ENCODE data around the gene GOLIM4. TPM values are rescaled to one million over a fixed set of nuclear protein-coding genes. Genes with fewer than 3 reads are reported as not detected.

The GOLIM4 gene
- total RNA-seq, 1 donor from 2014 or later = 35.9 TPM

GRCh38 chr3:168070919-168071318 is 24.8 kb downstream of the GOLIM4 start:
- no peak for DNase-seq (ENCODE audit: low spot score)
- Mint-ChIP-seq H3K27ac (ENCODE audit: unreplicated experiment) (no peak overlapping the region), H3K4me3 (ENCODE audit: unreplicated experiment) (no peak overlapping the region), H3K27me3 (ENCODE audit: unreplicated experiment) (no peaks in the 10 kb centered on the region), H3K4me1 (ENCODE audit: unreplicated experiment) (peaks cover 6% of the 10 kb centered on the region), H3K9me3 (ENCODE audit: unreplicated experiment) (no peaks in the 10 kb centered on the region), H3K36me3 (ENCODE audit: low read depth, unreplicated experiment) (no peaks in the 10 kb centered on the region)
- TF ChIP-seq CTCF (IDR thresholded peaks at IDR 0.05; ENCODE audit: unreplicated experiment) = no peak

GRCh38 chr3:168068346-168068745 is 27.4 kb downstream of the GOLIM4 start:
- TF ChIP-seq CTCF (IDR thresholded peaks at IDR 0.05; ENCODE audit: unreplicated experiment) = no peak
- Mint-ChIP-seq H3K9me3 (ENCODE audit: unreplicated experiment) (no peaks in the 10 kb centered on the region), H3K27ac (ENCODE audit: unreplicated experiment) (no peak overlapping the region), H3K27me3 (ENCODE audit: unreplicated experiment) (no peaks in the 10 kb centered on the region), H3K4me1 (ENCODE audit: unreplicated experiment) (peaks cover 8% of the 10 kb centered on the region), H3K36me3 (ENCODE audit: low read depth, unreplicated experiment) (no peaks in the 10 kb centered on the region), H3K4me3 (ENCODE audit: unreplicated experiment) (no peak overlapping the region)
- DNase-seq (ENCODE audit: low spot score) = no peak

GRCh38 chr3:168066882-168067281 is 28.8 kb downstream of the GOLIM4 start:
- no peak for TF ChIP-seq CTCF (IDR thresholded peaks at IDR 0.05; ENCODE audit: unreplicated experiment)
- no peak for DNase-seq (ENCODE audit: low spot score)
- Mint-ChIP-seq H3K4me1 (ENCODE audit: unreplicated experiment) (peaks cover 8% of the 10 kb centered on the region), H3K27ac (ENCODE audit: unreplicated experiment) (no peak overlapping the region), H3K36me3 (ENCODE audit: low read depth, unreplicated experiment) (no peaks in the 10 kb centered on the region), H3K4me3 (ENCODE audit: unreplicated experiment) (no peak overlapping the region), H3K9me3 (ENCODE audit: unreplicated experiment) (no peaks in the 10 kb centered on the region), H3K27me3 (ENCODE audit: unreplicated experiment) (no peaks in the 10 kb centered on the region)

GRCh38 chr3:168065569-168065968 is 30.2 kb downstream of the GOLIM4 start:
- DNase-seq (ENCODE audit: low spot score) = no peak
- TF ChIP-seq CTCF (IDR thresholded peaks at IDR 0.05; ENCODE audit: unreplicated experiment) = no peak
- no peaks in the 10 kb centered on the region for H3K9me3 Mint-ChIP-seq (ENCODE audit: unreplicated experiment)
- H3K4me1 Mint-ChIP-seq (ENCODE audit: unreplicated experiment) = peaks cover 8% of the 10 kb centered on the region
- no peaks in the 10 kb centered on the region for H3K36me3 Mint-ChIP-seq (ENCODE audit: low read depth, unreplicated experiment)
- H3K27me3 Mint-ChIP-seq (ENCODE audit: unreplicated experiment) = no peaks in the 10 kb centered on the region
- H3K4me3 Mint-ChIP-seq (ENCODE audit: unreplicated experiment) = no peak overlapping the region
- H3K27ac Mint-ChIP-seq (ENCODE audit: unreplicated experiment) = no peak overlapping the region

GRCh38 chr3:168063122-168063521 is 32.6 kb downstream of the GOLIM4 start:
- DNase-seq (ENCODE audit: low spot score) = no peak
- peaks cover 8% of the 10 kb centered on the region for H3K4me1 Mint-ChIP-seq (ENCODE audit: unreplicated experiment)
- H3K27ac Mint-ChIP-seq (ENCODE audit: unreplicated experiment) = no peak overlapping the region
- no peak for TF ChIP-seq CTCF (IDR thresholded peaks at IDR 0.05; ENCODE audit: unreplicated experiment)
- H3K9me3 Mint-ChIP-seq (ENCODE audit: unreplicated experiment) = no peaks in the 10 kb centered on the region
- no peaks in the 10 kb centered on the region for H3K27me3 Mint-ChIP-seq (ENCODE audit: unreplicated experiment)
- no peaks in the 10 kb centered on the region for H3K36me3 Mint-ChIP-seq (ENCODE audit: low read depth, unreplicated experiment)
- H3K4me3 Mint-ChIP-seq (ENCODE audit: unreplicated experiment) = no peak overlapping the region
